ENCODE measurements around the gene TCEAL6. TPM values are rescaled to one million over a fixed set of nuclear protein-coding genes. Genes with fewer than 3 reads are reported as not detected.

Gene TCEAL6
- total and polyA plus RNA-seq, 4 donors, result not detected

DNA sequence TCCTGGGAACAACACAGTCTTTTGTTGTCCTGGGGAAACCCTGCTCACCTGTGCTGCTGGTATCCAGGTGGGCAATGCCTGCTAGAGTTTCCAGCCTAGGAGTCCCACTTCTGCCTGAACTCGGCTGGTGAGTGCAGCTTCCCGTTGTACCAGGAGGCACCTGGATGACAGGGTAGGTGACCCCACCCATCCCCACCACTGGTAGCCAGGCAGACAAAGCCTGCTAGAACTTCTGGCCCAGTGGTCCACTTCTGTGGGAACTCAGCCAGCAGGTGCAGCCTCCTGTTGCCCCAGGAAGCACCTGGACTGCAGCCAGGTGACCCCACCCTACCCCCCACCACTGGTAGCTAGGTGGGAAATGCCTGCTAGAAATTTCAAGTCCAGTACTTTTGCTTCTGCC, 26.5 kb downstream of the TCEAL6 start:
- peaks cover 0 to 7% (median 0%) of the 10 kb centered on the region in 4 donors for H3K9me3 ChIP-seq (ENCODE audit: control insufficient read depth in 4 of 4, insufficient read depth in 3 of 4, low read length in 3 of 4)
- DNase-seq (no peak), ATAC-seq (ENCODE audit: insufficient read depth, low FRiP score) (no peak)
- no peak overlapping the region for H3K9ac ChIP-seq (ENCODE audit: insufficient read depth in 1 of 2, low read length in 2 of 2)
- WGBS, 2 donors, result 73 to 92% methylated on average over 2 of the region's 2 CpGs
- no peak for TF ChIP-seq CTCF (IDR thresholded peaks at IDR 0.05; ENCODE audit: control extremely low read depth, extremely low read depth)
- H3K27ac ChIP-seq (ENCODE audit: low read depth in 1 of 2, low read length in 1 of 2), result no peak overlapping the region
- H3K4me3 ChIP-seq, result no peak overlapping the region
- H3K36me3 ChIP-seq (ENCODE audit: control insufficient read depth in 4 of 4, insufficient read depth in 4 of 4, low read length in 4 of 4), result no peaks in the 10 kb centered on the region
- H3K27me3 ChIP-seq (ENCODE audit: control insufficient read depth in 3 of 3, insufficient read depth in 3 of 3, low read length in 2 of 3), result peaks cover 0 to 3% (median 0%) of the 10 kb centered on the region in 3 donors
- H3K4me1 ChIP-seq (ENCODE audit: control insufficient read depth in 5 of 5, insufficient read depth in 5 of 5, low read length in 5 of 5), result no peaks in the 10 kb centered on the region

DNA sequence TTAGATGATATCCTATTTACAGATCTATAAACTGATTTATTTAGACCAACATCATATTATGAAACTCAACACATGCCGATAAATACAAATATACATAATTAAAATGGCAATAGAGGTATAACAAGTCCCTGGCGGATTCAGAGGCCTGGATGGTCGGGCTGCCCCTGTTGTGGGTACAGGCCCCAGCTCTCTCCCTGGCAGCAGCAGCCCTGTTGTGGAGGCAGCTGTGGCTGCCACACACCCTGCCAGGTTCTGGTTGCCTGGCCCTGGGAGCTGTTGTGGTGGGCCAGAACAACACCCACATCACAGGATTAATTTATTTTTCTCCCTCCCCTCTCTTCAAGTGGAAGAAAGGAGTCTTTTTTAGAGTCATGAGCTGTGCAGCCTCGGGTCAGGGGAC, 28.9 kb downstream of the TCEAL6 start:
- H3K27ac ChIP-seq (ENCODE audit: low read depth in 1 of 2, low read length in 1 of 2), result no peak overlapping the region
- DNase-seq (no peak), ATAC-seq (ENCODE audit: insufficient read depth, low FRiP score) (no peak)
- H3K4me3 ChIP-seq, result no peak overlapping the region
- H3K9ac ChIP-seq (ENCODE audit: insufficient read depth in 1 of 2, low read length in 2 of 2), result no peak overlapping the region
- WGBS, 2 donors, result 58 to 89% methylated on average over 3 to 4 of the region's 4 CpGs
- peaks cover 0 to 7% (median 0%) of the 10 kb centered on the region in 4 donors for H3K9me3 ChIP-seq (ENCODE audit: control insufficient read depth in 4 of 4, insufficient read depth in 3 of 4, low read length in 3 of 4)
- no peaks in the 10 kb centered on the region for H3K4me1 ChIP-seq (ENCODE audit: control insufficient read depth in 5 of 5, insufficient read depth in 5 of 5, low read length in 5 of 5)
- peaks cover 0 to 3% (median 0%) of the 10 kb centered on the region in 3 donors for H3K27me3 ChIP-seq (ENCODE audit: control insufficient read depth in 3 of 3, insufficient read depth in 3 of 3, low read length in 2 of 3)
- TF ChIP-seq CTCF (IDR thresholded peaks at IDR 0.05; ENCODE audit: control extremely low read depth, extremely low read depth), result no peak
- no peaks in the 10 kb centered on the region for H3K36me3 ChIP-seq (ENCODE audit: control insufficient read depth in 4 of 4, insufficient read depth in 4 of 4, low read length in 4 of 4)

Other genes with a start within 250 kb of the TCEAL6 start
- 10 to 100 TPM in 1 of 2 donors, 1 to 10 TPM in 1; 5.9 to 11.3 TPM for gene ZMAT1, start 210.5 kb downstream of the TCEAL6 start, total RNA-seq
- gene ZMAT1, start 210.5 kb downstream of the TCEAL6 start, polyA plus RNA-seq, result 10 to 100 TPM in 1 of 2 donors, 1 to 10 TPM in 1; 2.6 to 13.0 TPM
- 1 to 10 TPM in 1 of 2 donors, not detected in 1; 4.3 TPM for gene TCEAL2, start 16.8 kb downstream of the TCEAL6 start, total RNA-seq
- 1 to 10 TPM; 2.2 to 7.6 TPM for gene TCEAL2, start 16.8 kb downstream of the TCEAL6 start, polyA plus RNA-seq
- 1 to 10 TPM; 1.9 to 8.8 TPM for gene BEX5, start 13.5 kb upstream of the TCEAL6 start, total RNA-seq
- gene BEX5, start 13.5 kb upstream of the TCEAL6 start, polyA plus RNA-seq, result 10 to 100 TPM in 1 of 2 donors, 1 to 10 TPM in 1; 4.9 to 11.7 TPM
- gene TCP11X1, start 72.8 kb upstream of the TCEAL6 start, total RNA-seq, result not detected
- not detected for gene TCP11X1, start 72.8 kb upstream of the TCEAL6 start, polyA plus RNA-seq
- gene NXF2, start 104.7 kb upstream of the TCEAL6 start, total RNA-seq, result not detected
- gene NXF2, start 104.7 kb upstream of the TCEAL6 start, polyA plus RNA-seq, result under 1 TPM; 0.18 to 0.37 TPM

Data from lung (tissue), 12 donors.